ENCODE measurements around the gene KRT8.

KRT8 gene

DNA sequence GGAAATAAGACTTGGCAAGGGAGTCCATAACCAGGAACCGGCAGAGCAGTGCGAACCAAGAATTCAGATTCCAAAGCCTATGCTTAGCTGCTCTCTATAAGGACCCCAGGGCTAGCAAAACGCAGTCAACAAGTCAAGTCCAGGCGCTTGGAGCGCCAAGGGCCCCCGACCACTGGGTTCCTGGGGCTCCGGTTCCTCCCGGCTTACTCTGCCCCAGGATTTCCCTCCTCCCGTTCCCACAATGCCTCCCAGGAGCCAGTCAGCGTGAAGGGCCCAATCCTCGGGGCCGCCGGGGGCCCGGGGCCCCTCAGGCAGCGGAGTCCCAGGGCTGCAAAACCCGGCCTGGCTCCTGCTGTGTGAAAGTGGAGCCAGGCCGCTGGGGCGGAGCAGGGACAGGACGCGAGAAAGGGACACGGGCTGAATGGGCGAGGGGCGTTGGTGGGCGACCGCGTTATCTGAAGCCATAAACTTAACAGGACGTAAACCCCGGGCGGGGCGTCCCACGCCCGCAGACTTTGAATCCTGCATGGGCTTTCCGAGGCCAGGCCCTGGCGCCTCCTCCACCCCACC is 1.5 kb downstream of the KRT8 start:
- Histone ChIP-seq H3K4me3 (ENCODE audit: insufficient read depth, low read depth, low read length) (peak overlapping the region; percentile 64), H3K27ac (ENCODE audit: insufficient read depth, low read depth, low read length, poor library complexity, severe bottlenecking) (no peak overlapping the region), H3K36me3 (ENCODE audit: control insufficient read depth, insufficient read depth, low read length) (peaks cover 19% of the 10 kb centered on the region), H3K4me1 (ENCODE audit: control insufficient read depth, insufficient read depth, low read length) (peaks cover 6% of the 10 kb centered on the region), H3K27me3 (ENCODE audit: control insufficient read depth, insufficient read depth, low read length, poor library complexity, severe bottlenecking) (no peaks in the 10 kb centered on the region), H3K9me3 (ENCODE audit: control insufficient read depth, low read length) (no peaks in the 10 kb centered on the region)
- 1 to 2% methylated on average over 32 of the region's 34 CpGs for WGBS, 2 experiments

DNA sequence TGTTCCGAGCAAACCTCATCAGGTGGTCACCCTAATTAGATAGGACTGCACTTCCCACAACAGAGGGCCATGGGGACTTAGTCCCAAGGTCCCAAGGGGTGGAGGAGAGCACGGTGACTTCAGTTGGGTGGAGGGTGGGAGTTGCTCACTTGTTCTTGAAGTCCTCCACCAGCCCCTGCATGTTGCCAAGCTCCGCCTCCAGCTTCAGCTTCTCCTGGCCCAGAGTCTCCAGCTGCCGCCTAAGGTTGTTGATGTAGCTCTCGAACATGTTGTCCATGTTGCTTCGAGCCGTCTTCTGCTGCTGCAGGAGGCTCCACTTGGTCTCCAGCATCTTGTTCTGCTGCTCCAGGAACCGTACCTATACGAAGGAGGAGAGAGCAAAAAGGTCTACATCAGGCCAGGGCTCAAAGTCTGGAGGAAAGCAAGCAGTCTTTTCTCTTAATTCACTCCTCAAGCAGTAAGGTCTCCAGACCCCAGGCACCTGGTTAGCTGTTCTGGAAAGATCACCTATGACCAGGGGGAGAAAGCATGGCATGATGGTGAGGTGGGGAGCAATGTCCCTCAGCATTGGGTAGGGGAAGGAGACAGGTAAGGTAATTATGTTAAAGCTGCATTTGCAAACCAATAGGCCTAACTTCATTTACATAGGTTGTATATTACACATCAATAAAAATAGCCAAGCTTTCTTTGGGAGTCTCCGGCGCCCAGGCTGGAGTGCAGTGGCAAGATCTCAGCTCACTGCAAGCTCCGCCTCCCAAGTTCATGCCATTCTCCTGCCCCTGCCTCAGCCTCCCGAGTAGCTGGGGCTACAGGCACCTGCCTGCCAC is 2.9 kb downstream of the KRT8 start:
- peaks cover 22% of the 10 kb centered on the region for H3K36me3 ChIP-seq (ENCODE audit: control insufficient read depth, insufficient read depth, low read length)
- no peaks in the 10 kb centered on the region for H3K9me3 ChIP-seq (ENCODE audit: control insufficient read depth, low read length)
- WGBS, 2 experiments = 90% methylated on average over 13 of the region's 13 CpGs
- H3K27ac ChIP-seq (ENCODE audit: insufficient read depth, low read depth, low read length, poor library complexity, severe bottlenecking) = no peak overlapping the region
- H3K4me1 ChIP-seq (ENCODE audit: control insufficient read depth, insufficient read depth, low read length) = peaks cover 2% of the 10 kb centered on the region
- H3K27me3 ChIP-seq (ENCODE audit: control insufficient read depth, insufficient read depth, low read length, poor library complexity, severe bottlenecking) = no peaks in the 10 kb centered on the region
- no peak overlapping the region for H3K4me3 ChIP-seq (ENCODE audit: insufficient read depth, low read depth, low read length)

DNA sequence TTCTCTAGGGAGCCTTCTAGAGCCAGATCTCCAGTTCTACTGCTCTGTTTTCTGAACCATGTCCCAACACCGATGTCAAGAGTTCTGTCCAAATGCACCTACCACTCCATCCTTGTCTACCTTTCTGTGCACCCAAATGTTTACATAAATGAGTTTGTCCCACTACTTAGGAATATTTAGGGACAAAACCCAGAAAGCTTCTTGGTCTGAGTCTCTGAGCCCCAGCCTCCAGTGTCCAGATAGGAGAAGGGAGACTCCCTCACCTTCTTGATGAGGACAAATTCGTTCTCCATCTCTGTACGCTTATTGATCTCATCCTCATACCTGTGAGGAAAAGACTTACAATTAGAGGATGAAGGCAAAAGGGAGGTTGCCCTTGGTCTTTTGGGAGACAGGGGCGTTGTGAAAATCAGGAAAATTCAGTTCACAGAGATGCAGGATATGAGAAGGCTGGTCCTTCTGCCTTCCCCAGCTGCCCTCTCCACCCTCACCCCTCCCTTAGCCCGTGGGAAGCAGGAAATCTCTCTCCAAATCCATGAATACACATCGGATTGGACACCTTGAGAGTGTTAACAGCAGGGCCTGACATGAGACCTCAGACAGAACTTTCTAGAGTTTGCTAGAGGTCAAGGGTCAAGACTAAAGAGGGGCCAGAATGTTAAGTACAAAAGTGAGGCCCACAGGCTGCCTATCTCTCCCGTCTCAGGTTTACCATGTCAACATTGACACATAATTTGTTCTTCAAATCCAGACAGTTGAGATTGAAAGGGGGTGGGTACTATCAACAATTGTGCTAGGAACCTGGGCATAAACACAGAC is 3.8 kb downstream of the KRT8 start:
- Histone ChIP-seq H3K4me3 (ENCODE audit: insufficient read depth, low read depth, low read length) (no peak overlapping the region), H3K9me3 (ENCODE audit: control insufficient read depth, low read length) (no peaks in the 10 kb centered on the region), H3K27ac (ENCODE audit: insufficient read depth, low read depth, low read length, poor library complexity, severe bottlenecking) (no peak overlapping the region), H3K4me1 (ENCODE audit: control insufficient read depth, insufficient read depth, low read length) (no peaks in the 10 kb centered on the region), H3K36me3 (ENCODE audit: control insufficient read depth, insufficient read depth, low read length) (peaks cover 22% of the 10 kb centered on the region), H3K27me3 (ENCODE audit: control insufficient read depth, insufficient read depth, low read length, poor library complexity, severe bottlenecking) (no peaks in the 10 kb centered on the region)
- WGBS, 2 experiments = 64 to 69% methylated on average over 7 of the region's 7 CpGs

GRCh38 chr12:52900166-52900895 is 4.5 kb downstream of the KRT8 start:
- Histone ChIP-seq H3K27ac (ENCODE audit: insufficient read depth, low read depth, low read length, poor library complexity, severe bottlenecking) (no peak overlapping the region), H3K27me3 (ENCODE audit: control insufficient read depth, insufficient read depth, low read length, poor library complexity, severe bottlenecking) (no peaks in the 10 kb centered on the region), H3K4me3 (ENCODE audit: insufficient read depth, low read depth, low read length) (no peak overlapping the region), H3K4me1 (ENCODE audit: control insufficient read depth, insufficient read depth, low read length) (no peaks in the 10 kb centered on the region), H3K36me3 (ENCODE audit: control insufficient read depth, insufficient read depth, low read length) (peaks cover 22% of the 10 kb centered on the region), H3K9me3 (ENCODE audit: control insufficient read depth, low read length) (no peaks in the 10 kb centered on the region)
- WGBS, 2 experiments = 93 to 96% methylated on average over 9 of the region's 9 CpGs

- H3K4me3 ChIP-seq (ENCODE audit: insufficient read depth, low read depth, low read length) = no peak overlapping the region
- H3K9me3 ChIP-seq (ENCODE audit: control insufficient read depth, low read length) = no peaks in the 10 kb centered on the region
- H3K27ac ChIP-seq (ENCODE audit: insufficient read depth, low read depth, low read length, poor library complexity, severe bottlenecking) = no peak overlapping the region
- H3K36me3 ChIP-seq (ENCODE audit: control insufficient read depth, insufficient read depth, low read length) = peaks cover 22% of the 10 kb centered on the region
- H3K27me3 ChIP-seq (ENCODE audit: control insufficient read depth, insufficient read depth, low read length, poor library complexity, severe bottlenecking) = no peaks in the 10 kb centered on the region
- WGBS, 2 experiments = 95% methylated on average over 13 of the region's 13 CpGs
- no peaks in the 10 kb centered on the region for H3K4me1 ChIP-seq (ENCODE audit: control insufficient read depth, insufficient read depth, low read length)
Measured at GRCh38 chr12:52899338-52900035, 5.4 kb downstream of the KRT8 start.

GRCh38 chr12:52896190-52897100 is 8.4 kb downstream of the KRT8 start:
- H3K27ac ChIP-seq (ENCODE audit: insufficient read depth, low read depth, low read length, poor library complexity, severe bottlenecking) = no peak overlapping the region
- 86 to 89% methylated on average over 2 to 3 of the region's 3 CpGs for WGBS, 2 experiments

GRCh38 chr12:52895726-52896189 is 9.1 kb downstream of the KRT8 start:
- H3K9me3 ChIP-seq (ENCODE audit: control insufficient read depth, low read length) = no peaks in the 10 kb centered on the region
- H3K4me1 ChIP-seq (ENCODE audit: control insufficient read depth, insufficient read depth, low read length) = no peaks in the 10 kb centered on the region
- no peak overlapping the region for H3K27ac ChIP-seq (ENCODE audit: insufficient read depth, low read depth, low read length, poor library complexity, severe bottlenecking)
- 76 to 81% methylated on average over 2 of the region's 2 CpGs for WGBS, 2 experiments
- no peak overlapping the region for H3K4me3 ChIP-seq (ENCODE audit: insufficient read depth, low read depth, low read length)
- peaks cover 21% of the 10 kb centered on the region for H3K36me3 ChIP-seq (ENCODE audit: control insufficient read depth, insufficient read depth, low read length)
- H3K27me3 ChIP-seq (ENCODE audit: control insufficient read depth, insufficient read depth, low read length, poor library complexity, severe bottlenecking) = no peaks in the 10 kb centered on the region

More at GRCh38 chr12:52896190-52897100, 8.4 kb downstream of the KRT8 start:
- Histone ChIP-seq H3K9me3 (ENCODE audit: control insufficient read depth, low read length) (no peaks in the 10 kb centered on the region), H3K27me3 (ENCODE audit: control insufficient read depth, insufficient read depth, low read length, poor library complexity, severe bottlenecking) (no peaks in the 10 kb centered on the region), H3K4me3 (ENCODE audit: insufficient read depth, low read depth, low read length) (no peak overlapping the region), H3K4me1 (ENCODE audit: control insufficient read depth, insufficient read depth, low read length) (no peaks in the 10 kb centered on the region), H3K36me3 (ENCODE audit: control insufficient read depth, insufficient read depth, low read length) (peaks cover 22% of the 10 kb centered on the region)

DNA sequence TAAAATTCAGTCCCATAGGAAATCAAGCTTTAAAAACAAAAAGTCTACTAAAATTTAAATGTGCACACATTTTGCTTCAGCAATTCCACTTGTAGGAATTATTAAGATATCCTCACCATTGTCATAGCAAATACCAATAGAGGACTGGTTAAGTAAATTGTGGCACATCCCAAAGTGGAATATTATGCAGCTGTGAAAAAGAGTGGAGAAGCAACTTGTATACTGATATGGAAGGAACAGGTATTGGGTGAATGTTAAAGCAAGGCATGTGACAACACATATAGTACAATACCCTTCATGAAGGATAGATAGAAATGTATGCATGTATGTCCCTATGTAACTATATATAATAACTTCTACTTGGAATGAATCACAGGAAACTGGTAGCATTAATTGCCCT is 11.9 kb downstream of the KRT8 start:
- no peaks in the 10 kb centered on the region for H3K27me3 ChIP-seq (ENCODE audit: control insufficient read depth, insufficient read depth, low read length, poor library complexity, severe bottlenecking)
- H3K36me3 ChIP-seq (ENCODE audit: control insufficient read depth, insufficient read depth, low read length) = no peaks in the 10 kb centered on the region
- no peaks in the 10 kb centered on the region for H3K9me3 ChIP-seq (ENCODE audit: control insufficient read depth, low read length)
- no peak overlapping the region for H3K27ac ChIP-seq (ENCODE audit: insufficient read depth, low read depth, low read length, poor library complexity, severe bottlenecking)
- H3K4me1 ChIP-seq (ENCODE audit: control insufficient read depth, insufficient read depth, low read length) = no peaks in the 10 kb centered on the region
- H3K4me3 ChIP-seq (ENCODE audit: insufficient read depth, low read depth, low read length) = no peak overlapping the region
